ENCODE measurements around the gene ZNF444. TPM values are rescaled to one million over a fixed set of nuclear protein-coding genes. Genes with fewer than 3 reads are reported as not detected.

The ZNF444 gene
- total RNA-seq, 1 experiment from 2014 or later = 31.7 TPM

GRCh38 chr19:56116606-56117005 is 24.5 kb upstream of the ZNF444 start:
- Histone ChIP-seq H3K27me3 (ENCODE audit: insufficient read depth, low read length) (no peaks in the 10 kb centered on the region), H4K20me1 (ENCODE audit: insufficient read depth) (no peaks in the 10 kb centered on the region), H3K9me3 (ENCODE audit: control insufficient read depth in 1 of 2, insufficient read depth in 1 of 2, low read depth in 1 of 2, low read length in 2 of 2) (no peaks in the 10 kb centered on the region), H3K79me2 (ENCODE audit: insufficient read depth, low read length) (peaks cover 89% of the 10 kb centered on the region), H3K9ac (ENCODE audit: low read length) (no peak overlapping the region), H3K27ac (ENCODE audit: low read depth, low read length) (no peak overlapping the region), H3K4me1 (ENCODE audit: control insufficient read depth in 1 of 2, insufficient read depth in 2 of 2, low read length in 2 of 2) (peaks cover 6 to 14% of the 10 kb centered on the region in 2 experiments), H3K4me3 (replicated peaks in 1 of 2; ENCODE audit: low read depth in 1 of 2, low read length in 2 of 2) (no peak overlapping the region), H2AFZ (ENCODE audit: low read depth, low read length, poor library complexity, severe bottlenecking) (no peak overlapping the region), H3K9me2 (ENCODE audit: insufficient read depth) (no peaks in the 10 kb centered on the region), H3K4me2 (ENCODE audit: low read length) (no peak overlapping the region), H3K36me3 (ENCODE audit: control insufficient read depth in 1 of 2, insufficient read depth in 2 of 2, low read length in 2 of 2) (0 out of 4 replicates have a peak, but pooled peaks cover 0 to 3% of the 10 kb centered on the region in 2 experiments)
- ChIA-PET CTCF (no interaction called here), RAD21 (ENCODE audit: low non-redundant PET in 1 of 2, low total read pairs in 2 of 2, uncharacterized antibody in 2 of 2, unreplicated experiment in 2 of 2) (no interaction called here), POLR2A (no interaction called here)
- TF ChIP-seq EZH2phosphoT487 (IDR thresholded peaks at IDR 0.05; ENCODE audit: borderline replicate concordance) = no peak
- TF ChIP-seq ELF1 (IDR thresholded peaks at IDR 0.05; ENCODE audit: borderline replicate concordance, low read depth) = no peak
- BruUV-seq (replicated peaks) = no TSS peak
- intact Hi-C loops (cut with micrococcal nuclease) = no loop called here
- DNase-seq (ENCODE audit: low read depth, low spot score) = no peak
- ATAC-seq = no peak

- ChIA-PET POLR2A (no interaction called here), RAD21 (ENCODE audit: low non-redundant PET in 1 of 2, low total read pairs in 2 of 2, uncharacterized antibody in 2 of 2, unreplicated experiment in 2 of 2) (no interaction called here), CTCF (no interaction called here)
- Histone ChIP-seq H4K20me1 (ENCODE audit: insufficient read depth) (no peaks in the 10 kb centered on the region), H3K9ac (ENCODE audit: low read length) (no peak overlapping the region), H3K9me2 (ENCODE audit: insufficient read depth) (no peaks in the 10 kb centered on the region), H3K4me1 (ENCODE audit: control insufficient read depth in 1 of 2, insufficient read depth in 2 of 2, low read length in 2 of 2) (peaks cover 9 to 22% of the 10 kb centered on the region in 2 experiments), H2AFZ (ENCODE audit: low read depth, low read length, poor library complexity, severe bottlenecking) (no peak overlapping the region), H3K4me3 (replicated peaks in 1 of 2; ENCODE audit: low read depth in 1 of 2, low read length in 2 of 2) (no peak overlapping the region), H3K27me3 (ENCODE audit: insufficient read depth, low read length) (no peaks in the 10 kb centered on the region), H3K4me2 (ENCODE audit: low read length) (no peak overlapping the region), H3K9me3 (ENCODE audit: control insufficient read depth in 1 of 2, insufficient read depth in 1 of 2, low read depth in 1 of 2, low read length in 2 of 2) (no peaks in the 10 kb centered on the region), H3K27ac (ENCODE audit: low read depth, low read length) (no peak overlapping the region), H3K79me2 (ENCODE audit: insufficient read depth, low read length) (peaks cover 81% of the 10 kb centered on the region), H3K36me3 (ENCODE audit: control insufficient read depth in 1 of 2, insufficient read depth in 2 of 2, low read length in 2 of 2) (0 out of 4 replicates have a peak, but pooled peaks cover 0 to 3% of the 10 kb centered on the region in 2 experiments)
- TF ChIP-seq ELF1 (IDR thresholded peaks at IDR 0.05; ENCODE audit: borderline replicate concordance, low read depth) (no peak), YY1 (IDR thresholded peaks at IDR 0.05; ENCODE audit: extremely low read depth, insufficient replicate concordance, low read depth, low read length) (no peak)
- BruUV-seq (replicated peaks) = no TSS peak
- ATAC-seq (no peak), DNase-seq (ENCODE audit: low read depth, low spot score) (no peak)
- intact Hi-C loops (cut with micrococcal nuclease) = no loop called here
Observed at GRCh38 chr19:56117376-56117884, 23.7 kb upstream of the ZNF444 start.
